Measurements from ENCODE around the gene EIF4A3.

GRCh38 chr17:80096561-80097021 is 50.3 kb downstream of the EIF4A3 start:
- TF ChIP-seq CTCF (IDR thresholded peaks at IDR 0.05) = no peak
- TF ChIP-seq POLR2AphosphoS5 (IDR thresholded peaks at IDR 0.05; ENCODE audit: insufficient read depth in 1 of 2, low read depth in 1 of 2) = no peak

All from vagina (tissue), 2 donors.